HG03565 (cell line): ENCODE data around the gene DNASE1L3.

Experiments
- ATAC-seq: cut with Tn5 transposase; IDR thresholded peaks from one replicate; pipeline ENCODE4 v1.9.1; 2021; ENCODE audit warnings: mild to moderate bottlenecking, moderate library complexity; ENCODE audit not compliant: unreplicated experiment

The DNASE1L3 gene

GRCh38 chr3:58164199-58164879 is 46.4 kb downstream of the DNASE1L3 start:
- ATAC-seq: no peak

- ATAC-seq: no peak
Measured at GRCh38 chr3:58163234-58163633, 47.5 kb downstream of the DNASE1L3 start.

- no peak for ATAC-seq
Measured at GRCh38 chr3:58161435-58162398, 49.1 kb downstream of the DNASE1L3 start.

GRCh38 chr3:58160399-58160798 is 50.4 kb downstream of the DNASE1L3 start:
- ATAC-seq: no peak

GRCh38 chr3:58158442-58159153 is 52.2 kb downstream of the DNASE1L3 start:
- ATAC-seq: no peak

- no peak for ATAC-seq
Measured at GRCh38 chr3:58157700-58158099, 53.1 kb downstream of the DNASE1L3 start.

GRCh38 chr3:58155838-58156237 is 54.9 kb downstream of the DNASE1L3 start:
- no peak for ATAC-seq

GRCh38 chr3:58154626-58155449 is 55.9 kb downstream of the DNASE1L3 start:
- no peak for ATAC-seq

GRCh38 chr3:58153371-58153770 is 57.4 kb downstream of the DNASE1L3 start:
- no peak for ATAC-seq

GRCh38 chr3:58152225-58153015 is 58.4 kb downstream of the DNASE1L3 start:
- ATAC-seq: no peak

- no peak for ATAC-seq
Measured at GRCh38 chr3:58151637-58152036, 59.1 kb downstream of the DNASE1L3 start.

- ATAC-seq: no peak
Measured at GRCh38 chr3:58150810-58151199, 60.0 kb downstream of the DNASE1L3 start.

- no peak for ATAC-seq
Measured at GRCh38 chr3:58150130-58150809, 60.5 kb downstream of the DNASE1L3 start.

GRCh38 chr3:58148049-58148448 is 62.7 kb downstream of the DNASE1L3 start:
- ATAC-seq: no peak

- no peak for ATAC-seq
Measured at GRCh38 chr3:58144478-58145325, 66.1 kb downstream of the DNASE1L3 start.

GRCh38 chr3:58143417-58144055 is 67.2 kb downstream of the DNASE1L3 start:
- ATAC-seq: no peak
